Left lung (tissue), 10 donors: ENCODE measurements around the gene STAT3. TPM values are rescaled to one million over a fixed set of nuclear protein-coding genes. Genes with fewer than 3 reads are reported as not detected.

Experiments
- ATAC-seq: fragments of 200-7000 bp; cut with Tn5 transposase; one replicate; pipeline ENCODE4 v1.9.1; 2020; ENCODE audit warnings: moderate library complexity
- DNase-seq, 4 donors: peaks; one replicate each; pipeline ENCODE4 v3.0.0-alpha.2; 2013 to 2020
- H3K27ac ChIP-seq, 2 donors: fragments of 200-600 bp; sonication (generic) in 1 of 2; one replicate each; pipeline versions ENCODE4 v1.5.0 to v1.8.0; 2020 to 2021
- H3K27me3 ChIP-seq, 2 donors: fragments of 200-600 bp; sonication (generic) in 1 of 2; one replicate each; pipeline versions ENCODE4 v1.5.0 to v1.8.0; 2020 to 2021
- H3K36me3 ChIP-seq, 2 donors: fragments of 200-600 bp; sonication (generic) in 1 of 2; one replicate each; pipeline versions ENCODE4 v1.5.0 to v1.8.0; 2020 to 2021
- H3K4me1 ChIP-seq, 2 donors: fragments of 200-600 bp; one replicate each; pipeline ENCODE4 v1.8.0; 2021
- H3K4me3 ChIP-seq, 2 donors: fragments of 200-600 bp; sonication (generic) in 1 of 2; one replicate each; pipeline versions ENCODE4 v1.5.0 to v1.8.0; 2020 to 2021; ENCODE audit warnings: mild to moderate bottlenecking in 1 of 2
- H3K9me3 ChIP-seq, 2 donors: fragments of 200-600 bp; sonication (generic) in 1 of 2; one replicate each; pipeline versions ENCODE4 v1.5.0 to v1.8.0; 2020 to 2021
- CTCF ChIP-seq, 2 donors: fragments of 200-600 bp; sonication (generic) in 1 of 2; IDR thresholded peaks; one replicate each; pipeline versions ENCODE4 v1.5.0 to v1.8.0; 2021; ENCODE audit warnings: antibody characterized with exemption in 2 of 2
- intact Hi-C, 2 donors: fragments of 100-400 bp; cut with DNase I; formaldehyde crosslinking; loops; one replicate each; pipeline versions ENCODE4 v1.11.2 to v1.14.2; 2022
- polyA plus RNA-seq, 6 donors: library from polyadenylated mRNA; unstranded; fragments of 120-200 nt; gene quantifications; one replicate each; pipeline ENCODE4 v1.2.1, GENCODE V29; 2013; ENCODE audit not compliant: insufficient read length in 6 of 6
- total RNA-seq, 2 donors: library from RNA; stranded (reverse); fragmentation: NEBNext Ultra II Directional; extraction: Animal tissue kit (Norgen Biotek cat#: 25700); gene quantifications; one replicate each; pipeline ENCODE4 v1.2.1, GENCODE V29; 2021
- donor health status: DM: no; HTN: yes; CAD: no.
- donor health status: DM: no; HTN: no; CAD: no.

Gene STAT3
- total and polyA plus RNA-seq, 8 donors: 75.0 to 271 (median 80.5) TPM

GRCh38 chr17:42342242-42343008 is 45.8 kb downstream of the STAT3 start:
- H3K9me3 ChIP-seq: no peaks in the 10 kb centered on the region
- H3K4me1 ChIP-seq: peaks cover 6 to 49% of the 10 kb centered on the region in 2 donors
- intact Hi-C loops: no loop called here
- H3K27ac ChIP-seq: peak overlapping the region in 1 of 2 donors; percentile 37
- H3K4me3 ChIP-seq: no peak overlapping the region
- TF ChIP-seq CTCF (IDR thresholded peaks at IDR 0.05): no peak
- H3K27me3 ChIP-seq: no peaks in the 10 kb centered on the region
- ATAC-seq (no peak), DNase-seq (no peak)
- peaks cover 3 to 90% of the 10 kb centered on the region in 2 donors for H3K36me3 ChIP-seq

GRCh38 chr17:42341568-42341967 is 46.7 kb downstream of the STAT3 start:
- H3K4me1 ChIP-seq: peaks cover 0 to 40% of the 10 kb centered on the region in 2 donors
- no peaks in the 10 kb centered on the region for H3K27me3 ChIP-seq
- no peak for ATAC-seq
- intact Hi-C loops: no loop called here
- H3K4me3 ChIP-seq: no peak overlapping the region
- no peak overlapping the region for H3K27ac ChIP-seq
- DNase-seq: no peak
- no peak for TF ChIP-seq CTCF (IDR thresholded peaks at IDR 0.05)
- peaks cover 3 to 94% of the 10 kb centered on the region in 2 donors for H3K36me3 ChIP-seq
- H3K9me3 ChIP-seq: no peaks in the 10 kb centered on the region

GRCh38 chr17:42340691-42341127 is 47.5 kb downstream of the STAT3 start:
- Histone ChIP-seq H3K27ac (peak overlapping the region in 1 of 2 donors; percentile 23), H3K4me3 (no peak overlapping the region), H3K27me3 (no peaks in the 10 kb centered on the region), H3K36me3 (peaks cover 3 to 94% of the 10 kb centered on the region in 2 donors), H3K4me1 (peaks cover 0 to 33% of the 10 kb centered on the region in 2 donors), H3K9me3 (no peaks in the 10 kb centered on the region)
- DNase-seq: no peak
- intact Hi-C loops: no loop called here
- TF ChIP-seq CTCF (IDR thresholded peaks at IDR 0.05): no peak
- no peak for ATAC-seq

GRCh38 chr17:42339221-42339620 is 49.0 kb downstream of the STAT3 start:
- DNase-seq (no peak), ATAC-seq (no peak)
- TF ChIP-seq CTCF (IDR thresholded peaks at IDR 0.05): no peak
- H3K36me3 ChIP-seq: peaks cover 3 to 94% of the 10 kb centered on the region in 2 donors
- no peak overlapping the region for H3K4me3 ChIP-seq
- no peaks in the 10 kb centered on the region for H3K9me3 ChIP-seq
- H3K27me3 ChIP-seq: no peaks in the 10 kb centered on the region
- peaks cover 0 to 26% of the 10 kb centered on the region in 2 donors for H3K4me1 ChIP-seq
- intact Hi-C loops: no loop called here
- H3K27ac ChIP-seq: no peak overlapping the region

GRCh38 chr17:42338427-42338985 is 49.7 kb downstream of the STAT3 start:
- H3K27me3 ChIP-seq: no peaks in the 10 kb centered on the region
- TF ChIP-seq CTCF (IDR thresholded peaks at IDR 0.05): no peak
- ATAC-seq: no peak
- peaks cover 0 to 26% of the 10 kb centered on the region in 2 donors for H3K4me1 ChIP-seq
- no peak for DNase-seq
- intact Hi-C loops: no loop called here
- no peak overlapping the region for H3K4me3 ChIP-seq
- peak overlapping the region in 1 of 2 donors; percentile 45 for H3K27ac ChIP-seq
- peaks cover 3 to 94% of the 10 kb centered on the region in 2 donors for H3K36me3 ChIP-seq
- H3K9me3 ChIP-seq: no peaks in the 10 kb centered on the region
